DMS 273 treated with DMSO at 0.1 percent for 48 hours (cell line): ENCODE measurements around the gene PTPRN2.

Experiments
- DNase-seq: peaks from one replicate; lab custom pipeline; 2025; lab: John Stamatoyannopoulos, UW

Gene PTPRN2

GRCh38 chr7:158027646-158028045 is 560.0 kb downstream of the PTPRN2 start:
- DNase-seq = no peak

GRCh38 chr7:158026636-158027265 is 560.9 kb downstream of the PTPRN2 start:
- DNase-seq = no peak

- DNase-seq = no peak
These were observed 561.7 kb downstream of the PTPRN2 start for GRCh38 chr7:158025686-158026600.

GRCh38 chr7:158024881-158025280 is 562.7 kb downstream of the PTPRN2 start:
- DNase-seq = no peak

GRCh38 chr7:158024351-158024715 is 563.3 kb downstream of the PTPRN2 start:
- no peak for DNase-seq

- no peak for DNase-seq
These were observed 563.8 kb downstream of the PTPRN2 start for GRCh38 chr7:158023681-158024350.

GRCh38 chr7:158023157-158023556 is 564.5 kb downstream of the PTPRN2 start:
- no peak for DNase-seq

GRCh38 chr7:158022601-158023000 is 565.0 kb downstream of the PTPRN2 start:
- DNase-seq = no peak

- no peak for DNase-seq
These were observed 565.8 kb downstream of the PTPRN2 start for GRCh38 chr7:158021836-158022235.

GRCh38 chr7:158020706-158021095 is 566.9 kb downstream of the PTPRN2 start:
- DNase-seq = no peak

- no peak for DNase-seq
These were observed 567.6 kb downstream of the PTPRN2 start for GRCh38 chr7:158019726-158020705.

GRCh38 chr7:158018971-158019645 is 568.5 kb downstream of the PTPRN2 start:
- no peak for DNase-seq

GRCh38 chr7:158018098-158018762 is 569.4 kb downstream of the PTPRN2 start:
- no peak for DNase-seq

GRCh38 chr7:158017111-158018097 is 570.2 kb downstream of the PTPRN2 start:
- no peak for DNase-seq

GRCh38 chr7:158016180-158017097 is 571.2 kb downstream of the PTPRN2 start:
- no peak for DNase-seq

GRCh38 chr7:158015403-158016179 is 572.0 kb downstream of the PTPRN2 start:
- no peak for DNase-seq

- DNase-seq = no peak
These were observed 572.6 kb downstream of the PTPRN2 start for GRCh38 chr7:158014976-158015375.
